HG03571 (cell line): ENCODE measurements around the gene TTC24.
"Not testable (repeated sequence)": the region's sequence is repeated elsewhere in the genome, so short reads cannot be mapped to it uniquely, and the experiment has no call there.

Experiments
- ATAC-seq: cut with Tn5 transposase; IDR thresholded peaks from one replicate; pipeline ENCODE4 v1.9.1; 2021; ENCODE audit not compliant: unreplicated experiment

The TTC24 gene

GRCh38 chr1:156586323-156586722 lies 6.8 kb downstream of the TTC24 start:
- ATAC-seq: no peak

DNA sequence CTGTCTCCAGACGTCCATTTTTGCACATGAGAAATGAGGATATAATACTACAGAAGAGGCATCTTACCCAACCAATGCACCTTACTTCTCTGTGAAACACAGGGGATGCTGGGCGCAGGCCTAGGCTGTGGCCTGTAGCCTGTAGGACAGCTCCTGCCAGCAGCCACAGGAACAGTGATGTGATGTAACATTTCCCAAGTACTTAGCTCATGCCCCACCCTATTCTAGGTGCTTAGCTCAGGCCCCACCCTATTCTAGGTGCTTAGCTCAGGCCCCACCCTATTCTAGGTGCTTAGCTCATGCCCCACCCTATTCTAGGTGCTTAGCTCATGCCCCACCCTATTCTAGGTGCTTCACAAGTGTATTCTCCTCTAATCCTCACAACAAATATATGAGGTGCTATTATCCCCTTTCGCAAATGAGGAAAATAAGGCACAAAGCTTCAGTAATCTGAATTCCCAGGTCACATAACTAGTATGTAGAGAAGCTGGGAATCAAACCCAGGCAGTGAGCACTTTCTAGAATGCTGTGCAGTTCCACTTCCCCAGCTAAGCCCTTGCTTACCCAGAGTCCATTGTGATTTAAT lies 7.5 kb downstream of the TTC24 start:
- ATAC-seq: no peak

DNA sequence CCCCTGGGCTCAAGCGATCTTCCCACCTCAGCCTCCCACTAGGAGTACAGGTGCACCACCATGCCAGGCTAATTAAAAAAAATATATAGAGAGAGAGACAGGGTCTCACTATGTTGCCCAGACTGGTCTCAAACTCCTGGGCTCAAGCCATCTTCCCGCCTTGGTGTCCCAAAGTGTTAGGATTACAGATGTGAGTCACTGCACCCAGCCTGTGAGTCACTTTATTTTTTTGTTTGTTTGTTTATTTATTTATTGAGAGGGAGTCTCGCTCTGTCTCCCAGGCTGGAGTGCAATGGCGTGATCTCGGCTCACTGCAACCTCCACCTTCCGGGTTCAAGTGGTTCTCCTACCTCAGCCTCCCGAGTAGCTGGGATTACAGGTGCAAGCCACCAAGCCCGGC lies 8.4 kb downstream of the TTC24 start:
- not testable (repeated sequence) for ATAC-seq

- no peak for ATAC-seq
These were observed 10.0 kb downstream of the TTC24 start for GRCh38 chr1:156589546-156589945.

- ATAC-seq: no peak
These were observed 11.0 kb downstream of the TTC24 start for GRCh38 chr1:156590326-156591180.

DNA sequence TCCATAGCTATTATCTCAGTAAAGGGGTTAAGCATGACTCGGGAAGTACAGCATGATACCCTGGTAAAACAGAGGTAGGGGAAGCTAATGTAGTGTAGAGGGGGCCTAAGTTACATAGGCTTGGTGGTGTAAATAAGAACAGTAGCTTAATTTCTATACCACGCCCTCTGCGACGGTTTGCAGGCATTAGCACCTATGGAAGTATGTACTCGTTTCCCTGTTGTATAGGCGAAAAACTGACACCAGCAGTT lies 11.6 kb downstream of the TTC24 start:
- no peak for ATAC-seq

- ATAC-seq: peak; percentile 87
These were observed 12.1 kb downstream of the TTC24 start, which contains the start of gene NAXE for GRCh38 chr1:156591432-156592157. TSS of gene NAXE (plus strand) at chr1:156591776. CDS start at chr1:156591805, 29 bp downstream.

GRCh38 chr1:156592158-156592909 lies 12.8 kb downstream of the TTC24 start:
- no peak for ATAC-seq

DNA sequence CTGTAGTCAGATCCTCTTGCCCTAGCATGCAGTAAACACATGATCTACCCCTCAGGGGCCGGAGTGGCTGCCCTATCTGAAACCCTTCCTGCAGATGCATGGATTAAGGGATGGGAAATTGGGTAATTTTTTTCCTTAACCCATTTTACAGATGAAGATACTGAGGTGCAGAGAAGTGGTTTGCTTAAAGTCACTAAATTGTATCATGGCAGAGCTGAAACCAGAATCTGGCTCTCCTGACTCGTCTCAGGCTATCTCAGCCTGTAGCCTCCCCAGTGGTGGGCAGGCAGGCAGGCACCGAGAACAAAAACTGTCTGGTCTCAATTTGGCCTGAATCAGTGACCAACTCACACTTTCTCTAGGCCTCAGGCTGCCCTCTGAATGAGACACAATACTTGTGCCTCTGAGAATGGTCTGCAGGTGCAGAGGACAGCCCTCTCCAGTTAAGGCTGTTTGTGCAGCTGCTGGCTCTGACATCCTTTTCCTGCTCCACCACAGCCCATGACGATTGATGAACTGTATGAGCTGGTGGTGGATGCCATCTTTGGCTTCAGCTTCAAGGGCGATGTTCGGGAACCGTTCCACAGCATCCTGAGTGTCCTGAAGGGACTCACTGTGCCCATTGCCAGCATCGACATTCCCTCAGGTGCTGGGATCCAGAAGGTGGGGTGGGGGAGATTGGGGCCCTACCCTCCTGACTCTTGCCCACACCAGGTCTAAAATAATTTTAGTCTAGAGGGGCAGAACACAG lies 13.6 kb downstream of the TTC24 start:
- no peak for ATAC-seq

GRCh38 chr1:156593661-156593989 lies 14.1 kb downstream of the TTC24 start:
- no peak for ATAC-seq

- no peak for ATAC-seq
These were observed 14.7 kb downstream of the TTC24 start for GRCh38 chr1:156594190-156594589.

GRCh38 chr1:156595016-156595415 lies 15.5 kb downstream of the TTC24 start:
- ATAC-seq: no peak

GRCh38 chr1:156596426-156596825 lies 16.9 kb downstream of the TTC24 start:
- no peak for ATAC-seq

DNA sequence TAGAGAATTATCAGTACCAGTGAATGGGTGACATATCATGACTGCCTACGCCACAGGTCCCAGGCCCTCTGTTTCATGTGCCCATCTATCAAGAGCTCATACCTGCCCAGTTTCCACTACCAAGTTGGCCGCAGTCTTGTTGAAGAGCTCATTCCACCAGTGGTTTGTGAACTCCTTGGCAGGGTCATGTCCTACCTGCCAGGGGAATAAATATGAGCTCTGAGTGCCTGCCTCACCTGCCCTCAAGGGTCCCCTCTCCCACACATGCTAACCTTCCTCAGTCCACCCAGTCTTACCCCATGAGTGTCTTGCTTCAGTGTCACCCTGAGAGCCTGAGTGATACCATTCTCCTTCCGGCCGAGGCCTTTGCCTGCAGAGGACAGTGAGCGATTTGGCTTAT lies 18.6 kb downstream of the TTC24 start:
- ATAC-seq: no peak

DNA sequence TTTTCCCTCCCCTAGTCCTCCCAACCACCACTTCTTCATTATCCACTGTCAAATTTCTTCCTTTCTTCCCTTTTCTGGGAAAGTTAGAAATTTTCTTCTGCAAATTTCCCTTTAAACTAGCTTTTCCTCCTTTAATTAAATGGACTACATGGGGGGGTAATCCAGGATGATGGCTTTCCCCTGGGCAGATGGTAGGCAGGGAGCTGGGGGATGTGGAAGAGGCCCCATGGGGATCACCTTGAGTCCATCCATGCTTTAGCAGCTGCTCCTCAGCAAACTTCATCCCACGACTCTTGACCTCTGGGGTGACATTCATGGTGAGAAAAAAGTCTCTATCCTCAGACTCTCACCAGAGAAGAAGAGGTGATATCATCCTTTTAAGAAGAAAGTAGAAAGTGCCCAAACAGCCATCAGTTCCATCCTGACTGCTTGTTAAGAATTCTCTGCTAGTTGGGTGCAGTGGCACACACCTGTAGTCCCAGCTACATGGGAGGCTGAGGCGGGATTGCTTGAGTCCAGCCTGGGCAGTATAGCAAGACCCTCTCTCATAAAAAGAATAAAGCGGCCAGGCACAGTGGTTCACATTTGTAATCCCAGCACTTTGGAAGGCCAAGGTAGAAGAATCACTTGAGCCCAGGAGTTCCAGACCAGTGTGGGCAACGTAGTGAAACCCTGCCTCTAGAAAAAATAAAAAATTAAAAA lies 19.4 kb downstream of the TTC24 start:
- no peak for ATAC-seq

DNA sequence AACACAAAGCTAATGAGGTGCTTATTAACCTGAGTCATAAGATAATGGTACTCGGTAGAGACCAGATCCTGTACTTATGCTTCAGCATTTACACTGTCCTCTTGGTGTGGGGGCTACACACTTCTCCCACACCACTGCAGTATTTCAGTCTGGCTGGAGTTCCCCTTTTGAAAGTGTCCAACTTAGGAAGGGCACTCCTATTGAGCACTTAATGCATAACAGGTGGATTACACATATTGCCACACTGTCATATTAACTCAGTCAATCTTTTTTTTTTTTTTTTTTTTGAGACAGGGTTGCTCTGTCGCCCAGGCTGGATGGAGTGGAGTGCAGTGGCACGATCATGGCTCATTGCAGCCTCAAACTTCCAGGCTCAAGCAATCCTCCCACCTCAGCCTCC lies 20.3 kb downstream of the TTC24 start:
- ATAC-seq: no peak

GRCh38 chr1:156600733-156601121 lies 21.2 kb downstream of the TTC24 start:
- ATAC-seq: peak; percentile 13

DNA sequence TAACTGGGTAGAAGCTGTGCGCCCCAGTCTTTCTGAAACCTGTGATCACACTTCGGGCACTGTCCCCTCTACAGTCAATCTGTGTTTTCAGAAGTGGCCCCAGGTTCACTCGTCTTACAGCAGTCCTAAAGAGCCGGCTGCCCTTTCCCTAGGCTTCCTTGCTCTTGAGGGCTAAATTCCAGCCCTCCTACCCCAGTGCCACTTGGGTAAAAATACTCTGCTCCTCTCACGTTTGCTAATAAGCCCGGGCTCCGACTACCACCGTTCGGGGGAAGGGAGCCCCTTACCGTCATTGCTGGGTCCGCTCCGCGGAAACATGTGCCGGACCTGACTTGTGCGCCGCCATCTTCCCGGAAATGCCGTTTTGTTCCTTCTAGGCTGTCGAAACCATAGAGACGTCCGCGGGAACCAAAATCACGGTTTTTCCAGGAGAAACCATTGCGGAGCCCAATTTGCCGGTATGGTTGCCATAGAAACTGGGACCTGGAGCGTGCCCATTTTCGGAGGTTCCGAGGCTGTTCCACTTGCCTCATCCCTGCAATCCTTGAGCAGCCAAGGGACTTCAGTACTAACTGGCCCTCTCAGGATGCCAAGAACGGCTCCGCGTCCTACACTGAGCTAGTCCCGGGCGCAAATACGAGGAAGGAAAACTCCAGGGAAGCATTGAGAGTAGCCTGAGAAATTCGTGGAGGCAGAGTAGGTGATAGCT lies 21.8 kb downstream of the TTC24 start, which contains the start of gene GPATCH4:
Gene GPATCH4, minus strand, starts transcription at position 358 of the 709 bp plus-strand sequence.
- peak; percentile 43 for ATAC-seq

GRCh38 chr1:156601892-156602291 lies 22.4 kb downstream of the TTC24 start:
- ATAC-seq: peak; percentile 10
